Stimulated activated CD8-positive, alpha-beta memory T cell treated with anti-CD3 and anti-CD28 coated beads, Interleukin-2, amount 100 ng/mL, for 1 hour (primary cell): ENCODE data around the gene IGFBP5.

Experiments
- DNase-seq, 2 donors: peaks; one replicate each; pipeline ENCODE4 v3.0.0-alpha.2; 2020; ENCODE audit warnings: low read depth in 2 of 2

Gene IGFBP5

DNA sequence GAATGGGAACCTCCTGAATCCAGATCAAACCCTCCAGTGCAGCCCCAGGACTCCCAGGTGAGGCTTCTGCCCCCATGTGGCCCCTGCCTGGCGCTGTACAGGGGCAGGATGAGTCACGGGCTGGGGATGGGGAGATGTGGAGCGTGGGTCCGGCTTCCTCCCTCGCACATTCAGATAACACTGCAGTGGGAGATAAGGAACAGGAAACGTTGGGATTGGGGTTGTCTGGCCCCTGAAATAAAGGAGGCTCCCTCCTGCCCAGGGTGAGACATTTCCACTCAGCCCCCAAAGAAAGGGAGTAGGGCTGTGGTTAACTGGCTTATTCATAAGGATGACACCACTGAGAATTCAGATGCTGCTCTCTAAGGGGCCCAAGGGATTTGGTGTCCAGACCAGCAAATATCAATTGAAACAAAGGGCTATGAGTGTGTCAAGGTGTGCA is 30.7 kb downstream of the IGFBP5 start:
- DNase-seq: no peak

- no peak for DNase-seq
Observed at GRCh38 chr2:216663846-216664245, 31.5 kb downstream of the IGFBP5 start.

- DNase-seq: no peak
Observed at GRCh38 chr2:216663106-216663505, 32.2 kb downstream of the IGFBP5 start.

GRCh38 chr2:216661639-216662375 is 33.5 kb downstream of the IGFBP5 start:
- DNase-seq: no peak

- no peak for DNase-seq
Observed at GRCh38 chr2:216661051-216661450, 34.3 kb downstream of the IGFBP5 start.

- no peak for DNase-seq
Observed at GRCh38 chr2:216660496-216660895, 34.9 kb downstream of the IGFBP5 start.

DNA sequence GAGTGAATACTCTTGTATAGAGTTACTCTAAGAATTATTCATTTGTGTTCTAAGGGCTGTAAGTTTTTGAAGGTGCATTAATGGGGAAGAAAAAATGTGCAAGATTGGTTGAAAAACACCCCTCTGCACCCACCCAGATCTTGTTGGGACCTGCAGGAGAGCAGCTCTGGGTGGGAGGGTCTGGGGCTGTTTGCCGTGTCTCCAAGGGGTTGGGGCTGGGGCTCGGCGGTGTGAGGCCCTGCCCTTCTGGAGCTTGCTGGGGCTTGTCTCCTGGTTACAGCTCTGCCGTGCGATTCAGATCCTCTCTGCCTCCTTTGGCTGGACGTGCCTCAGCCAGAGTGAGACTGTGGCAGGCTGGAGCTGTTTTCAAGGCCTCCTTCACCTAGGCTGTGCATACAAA is 36.1 kb downstream of the IGFBP5 start:
- DNase-seq: no peak

DNA sequence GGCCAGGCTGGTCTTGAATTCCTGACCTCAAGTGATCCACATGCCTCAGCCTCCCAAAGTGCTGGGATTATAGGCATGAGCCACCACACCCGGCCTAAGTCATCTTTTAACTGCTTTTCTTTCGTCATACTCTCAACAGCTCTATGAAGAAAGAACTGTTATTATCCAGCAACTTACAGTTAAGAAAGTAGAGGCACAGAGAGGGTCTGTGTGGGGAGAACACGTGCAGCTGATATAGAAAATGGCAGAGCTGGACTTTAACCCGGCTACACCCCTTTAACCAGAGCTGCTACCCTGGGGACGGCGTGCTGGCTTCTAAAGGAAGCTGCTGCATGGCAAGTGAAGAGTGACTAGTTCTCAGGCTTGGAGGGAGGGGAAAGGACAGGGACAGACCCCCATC is 36.6 kb downstream of the IGFBP5 start:
- DNase-seq: no peak

DNA sequence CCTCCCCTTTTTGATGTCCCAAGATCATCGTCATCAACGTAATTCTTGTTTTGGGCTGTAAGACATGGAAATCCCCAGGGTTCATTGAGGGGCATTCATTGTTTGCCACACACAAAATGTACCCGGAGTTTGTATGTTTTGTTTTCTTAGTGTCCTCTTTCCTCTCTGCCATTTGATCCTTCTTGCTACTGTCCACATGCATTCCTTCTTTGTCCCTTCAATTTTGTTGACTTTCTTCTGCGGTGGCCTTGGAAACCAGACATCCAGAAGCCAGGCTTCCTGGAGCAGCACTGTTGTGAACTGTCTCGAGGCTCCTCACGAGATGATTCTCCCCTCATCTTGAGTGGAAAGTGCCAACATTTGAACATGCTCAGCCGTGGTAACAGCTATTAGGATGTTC is 37.4 kb downstream of the IGFBP5 start:
- DNase-seq: no peak

DNA sequence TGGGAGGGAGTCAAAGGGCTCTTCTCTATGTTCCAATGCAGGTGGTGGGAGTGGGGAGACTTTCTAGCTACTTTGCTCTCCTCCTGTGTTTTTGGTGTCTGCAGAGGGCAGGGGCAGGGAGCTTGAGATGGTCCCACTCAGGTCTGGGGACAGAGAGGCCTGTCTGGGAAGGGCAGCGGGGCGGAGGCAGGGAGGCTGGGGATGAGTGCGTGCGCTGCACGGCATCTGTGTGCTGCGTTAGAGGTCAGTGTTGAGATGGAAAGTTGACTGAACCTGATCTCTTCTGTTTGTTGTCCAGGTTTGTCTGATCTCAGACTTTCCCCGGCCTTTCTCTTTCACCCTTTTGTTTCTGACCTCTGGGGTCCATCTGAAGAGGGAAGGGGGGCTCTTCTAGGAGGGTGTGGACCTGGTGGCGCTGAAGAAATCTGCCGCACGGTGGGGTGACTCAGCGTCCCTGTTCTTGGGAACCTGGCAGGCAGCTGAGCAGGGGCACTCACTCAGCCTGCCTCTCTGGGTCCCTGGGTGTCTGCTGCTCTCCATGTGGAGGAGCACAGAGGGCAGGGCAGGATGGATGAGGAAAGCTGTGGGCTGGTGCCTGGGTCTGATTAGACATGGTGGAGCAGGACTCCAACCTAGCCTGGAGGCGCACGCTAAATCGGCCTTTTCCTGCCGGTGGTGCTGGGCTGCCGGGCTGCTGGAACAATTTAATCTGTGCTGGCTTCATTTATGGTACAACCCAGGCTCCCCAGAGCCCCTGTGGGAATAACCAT is 38.1 kb downstream of the IGFBP5 start:
- no peak for DNase-seq

DNA sequence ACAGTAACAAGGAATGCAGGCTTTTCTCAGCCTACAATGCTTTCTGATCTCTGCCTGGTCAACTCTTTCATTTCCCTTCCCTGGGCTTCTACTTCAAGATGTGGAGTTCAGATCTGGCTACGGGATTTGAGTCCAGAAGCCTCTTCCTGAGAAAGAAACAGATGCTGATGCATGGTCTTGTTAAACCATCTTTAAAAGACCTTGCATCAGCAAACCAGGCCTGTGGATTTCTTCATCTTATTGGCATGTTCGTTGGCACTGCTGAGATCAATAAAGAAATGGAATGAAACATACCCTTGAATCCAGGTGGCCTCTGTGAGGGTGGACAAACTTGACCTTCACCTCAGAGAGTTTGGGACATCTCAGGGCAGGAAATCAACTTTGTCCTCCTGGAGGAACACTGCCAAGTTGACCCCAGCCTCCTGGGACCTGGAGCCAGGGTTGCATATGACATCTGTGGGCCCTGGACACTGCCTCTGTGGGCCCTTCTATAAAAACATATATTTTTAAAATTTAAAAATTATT is 40.8 kb downstream of the IGFBP5 start:
- no peak for DNase-seq

- no peak for DNase-seq
Observed at GRCh38 chr2:216653931-216654365, 41.4 kb downstream of the IGFBP5 start.

DNA sequence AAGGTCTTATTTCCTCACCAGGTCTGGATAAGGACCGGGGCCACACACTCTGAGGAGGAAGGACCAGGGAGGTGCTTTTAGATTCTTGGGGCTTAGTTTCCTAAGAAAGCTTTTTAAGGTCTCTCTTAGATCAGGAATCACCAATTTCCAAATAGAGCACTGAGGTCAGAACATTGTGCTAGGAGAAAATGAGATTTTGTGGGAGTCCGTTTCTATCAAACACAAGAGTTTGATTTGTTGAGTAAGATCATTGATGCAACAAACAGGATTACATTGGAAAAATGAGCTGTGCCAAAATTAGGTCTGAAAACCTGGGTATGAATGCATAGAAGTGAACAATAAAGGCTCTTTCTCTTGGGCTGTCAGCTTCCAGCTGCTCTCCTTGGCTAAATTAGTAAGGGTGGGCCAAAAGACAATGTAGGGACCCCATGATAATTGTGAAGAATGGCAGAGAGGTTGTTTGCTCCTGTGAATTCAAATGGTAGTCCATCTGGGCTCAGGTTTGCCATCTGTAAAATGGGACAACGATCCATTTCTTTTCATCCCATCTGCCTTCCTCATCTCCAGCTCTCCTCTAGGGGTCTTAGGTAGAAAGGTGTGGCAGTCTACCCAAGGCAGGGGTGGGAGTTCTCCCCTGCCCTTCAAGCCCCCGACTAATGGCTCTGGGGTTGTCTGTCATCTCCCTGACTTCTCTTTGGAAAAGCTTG is 42.1 kb downstream of the IGFBP5 start:
- DNase-seq: no peak

GRCh38 chr2:216652566-216652965 is 42.8 kb downstream of the IGFBP5 start:
- no peak for DNase-seq

- DNase-seq: no peak
Observed at GRCh38 chr2:216651351-216651881, 43.9 kb downstream of the IGFBP5 start.

DNA sequence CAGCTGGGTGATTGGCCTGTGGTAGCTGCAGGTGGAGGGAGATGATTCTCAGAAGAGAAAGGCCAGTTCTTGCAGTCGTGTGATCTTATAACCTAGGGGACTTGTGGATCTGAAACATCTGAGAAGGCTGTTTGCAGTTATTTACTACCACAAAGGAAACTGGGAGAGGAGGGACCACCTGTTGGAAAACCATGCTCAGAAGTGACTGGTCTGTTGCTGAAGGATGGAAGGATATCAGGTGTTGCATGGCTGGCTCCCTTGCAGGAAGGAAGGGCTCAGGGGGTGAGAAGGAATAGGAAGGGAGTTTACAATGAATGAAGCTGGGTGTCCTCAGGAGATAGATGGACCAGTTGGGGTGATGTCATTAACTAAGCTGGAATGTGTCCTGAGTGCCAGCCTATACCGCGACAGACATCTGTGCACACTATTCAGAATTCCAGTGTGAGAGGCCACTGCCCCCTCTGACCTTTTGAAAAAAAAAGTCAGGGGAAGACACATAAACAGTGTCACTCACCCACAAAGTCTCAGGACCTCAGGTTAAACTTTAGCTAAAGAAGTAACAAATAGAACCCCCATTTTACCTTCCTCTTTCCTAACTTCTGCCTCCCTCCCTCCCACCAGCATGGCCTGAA is 44.6 kb downstream of the IGFBP5 start:
- DNase-seq: no peak

DNA sequence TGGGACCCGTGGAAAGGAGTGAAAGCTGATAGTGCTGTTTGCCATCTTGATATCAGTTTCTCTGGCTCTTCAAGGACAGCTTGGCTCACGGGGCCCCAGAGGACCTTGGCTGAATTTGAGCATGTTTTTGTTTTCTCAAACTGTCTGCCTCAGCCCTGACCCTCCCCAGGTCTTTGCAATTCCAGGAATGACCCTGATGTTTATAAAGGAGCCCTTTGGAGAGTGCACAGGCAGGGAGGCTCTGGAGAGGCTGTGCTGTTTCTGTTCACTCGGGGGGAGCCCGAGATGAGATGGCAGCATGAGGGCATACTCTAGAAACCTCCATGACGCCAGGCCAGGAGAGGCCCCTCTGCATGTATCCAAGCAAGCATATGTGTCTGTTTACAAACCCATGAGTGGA is 45.8 kb downstream of the IGFBP5 start:
- DNase-seq: no peak

DNA sequence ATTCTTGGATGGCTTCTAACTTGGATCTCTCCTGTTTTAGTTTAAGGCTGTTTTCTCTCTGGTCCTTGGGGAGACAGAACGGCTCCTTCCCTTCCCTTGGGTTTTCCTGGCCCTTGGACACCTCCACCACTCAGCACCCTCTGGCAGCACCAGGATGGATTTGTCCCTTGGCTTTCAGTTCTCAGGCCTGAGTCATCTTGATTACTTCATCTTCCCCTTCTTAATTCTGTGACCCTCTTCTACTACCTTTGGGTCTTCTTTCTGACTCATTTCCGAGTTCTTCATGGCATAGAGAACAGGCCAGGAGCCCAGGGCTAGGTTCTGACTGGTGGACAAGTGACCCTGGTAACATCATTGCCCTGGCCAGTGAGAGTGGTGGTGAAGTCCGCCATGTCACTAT is 47.2 kb downstream of the IGFBP5 start:
- DNase-seq: no peak

- no peak for DNase-seq
Observed at GRCh38 chr2:216646116-216646515, 49.2 kb downstream of the IGFBP5 start.

DNA sequence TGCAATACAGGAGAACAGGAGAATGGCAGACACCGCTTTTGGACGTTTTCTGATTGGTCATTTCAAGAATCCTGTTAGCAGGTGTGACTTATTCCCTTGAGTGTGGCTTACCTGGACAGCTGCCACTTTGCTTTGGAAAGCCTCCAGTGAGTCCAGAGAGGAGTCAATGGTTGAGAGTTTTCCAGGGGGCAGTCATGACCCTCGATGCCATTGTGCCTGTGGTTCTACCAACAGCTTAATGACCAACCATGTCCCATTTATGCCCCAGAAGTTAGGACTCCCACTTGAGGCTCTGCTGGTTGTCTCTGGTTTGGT is 49.8 kb downstream of the IGFBP5 start:
- no peak for DNase-seq

GRCh38 chr2:216644842-216645635 is 50.3 kb downstream of the IGFBP5 start:
- no peak for DNase-seq
